ENCODE results near the gene ABCE1. TPM values are rescaled to one million over a fixed set of nuclear protein-coding genes. Genes with fewer than 3 reads are reported as not detected.

The ABCE1 gene
- 100 to 1,000 TPM; 148 to 172 TPM for total RNA-seq

DNA sequence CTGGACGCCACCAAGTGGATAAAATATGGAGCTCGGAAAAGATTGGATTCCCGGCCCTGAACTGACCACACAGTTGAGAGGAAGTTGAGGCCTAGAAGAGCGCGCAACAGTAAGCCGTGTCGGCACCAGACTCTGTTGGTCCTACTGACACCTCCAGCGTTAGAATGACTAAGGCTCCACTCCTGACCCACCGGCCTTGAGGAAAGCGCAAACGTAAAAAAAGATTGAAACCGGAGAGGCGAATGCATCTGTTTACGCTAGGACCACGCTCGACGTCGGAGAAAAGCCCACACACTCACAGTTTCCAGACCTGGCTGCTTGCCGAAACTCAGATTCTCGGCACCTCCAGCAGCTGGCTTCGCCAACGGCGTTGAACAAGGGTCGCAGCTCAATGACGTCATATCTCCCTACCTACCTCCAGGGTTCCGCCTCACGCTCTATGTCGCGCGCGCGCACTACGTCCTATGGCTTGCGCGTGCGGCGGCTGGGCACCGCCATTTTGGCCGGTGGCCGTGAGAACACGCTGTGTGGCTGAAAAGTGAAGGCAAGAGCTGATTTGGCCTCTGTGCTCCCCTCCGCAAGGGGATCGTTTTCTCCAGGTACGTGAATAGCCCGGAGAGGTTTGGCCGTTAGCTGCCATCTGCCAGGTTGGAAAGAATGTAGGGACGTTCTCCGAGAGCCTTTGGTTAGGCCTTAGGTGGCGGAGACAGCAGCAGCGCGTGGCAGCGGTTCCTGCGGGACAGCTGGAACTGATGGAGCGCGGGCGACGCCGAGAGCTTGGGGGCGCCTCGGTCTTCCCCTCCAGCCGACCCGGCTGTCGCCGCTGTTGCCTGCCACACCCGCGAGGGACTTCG lies at the start of gene ABCE1, which contains the start of gene ANAPC10:
TSS of gene ABCE1 (plus strand) at position 491 of the 854 bp plus-strand sequence. CDS start 6,102 bp downstream, outside the sequence.
TSS of gene ANAPC10 (minus strand) at position 376 of the 854 bp plus-strand sequence. CDS start 2,097 bp downstream, outside the sequence.
- DNase-seq (peak; percentile 98), ATAC-seq (peak; percentile 92)
- no peaks in the 10 kb centered on the region for H3K9me3 Mint-ChIP-seq (ENCODE audit: low read depth)
- no peaks in the 10 kb centered on the region for H3K27me3 Mint-ChIP-seq
- CTCF ChIA-PET, result interaction anchor here (0.7 to 2.1 kb wide), 7 partner anchors 14 to 1959 kb away, joined by 3 to 8 read pairs (median 4); no protein-coding TSS in a partner anchor
- peaks cover 43% of the 10 kb centered on the region for H3K36me3 Mint-ChIP-seq (ENCODE audit: low read depth)
- H3K27ac Mint-ChIP-seq, result peak within 1 kb of the TSS; percentile 99
- peaks cover 22% of the 10 kb centered on the region for H3K4me1 Mint-ChIP-seq
- POLR2A ChIA-PET, result interaction anchor here (0.6 to 1.2 kb wide), 6 partner anchors 28 to 1292 kb away, joined by 3 to 5 read pairs (median 4); no protein-coding TSS in a partner anchor
- peak within 1 kb of the TSS; percentile 97 for H3K4me3 Mint-ChIP-seq
- intact Hi-C loops (cut with DNase I, micrococcal nuclease), result loop anchor here (1.0 to 10.0 kb wide), 12 partner anchors 28 to 1913 kb away; partner anchors contain the start of genes OTUD4 (in 2 of the 2), USP38 (in 2 of the 2), MMAA (in 1 of the 2) and SLC10A7 (in 1 of the 2)

DNA sequence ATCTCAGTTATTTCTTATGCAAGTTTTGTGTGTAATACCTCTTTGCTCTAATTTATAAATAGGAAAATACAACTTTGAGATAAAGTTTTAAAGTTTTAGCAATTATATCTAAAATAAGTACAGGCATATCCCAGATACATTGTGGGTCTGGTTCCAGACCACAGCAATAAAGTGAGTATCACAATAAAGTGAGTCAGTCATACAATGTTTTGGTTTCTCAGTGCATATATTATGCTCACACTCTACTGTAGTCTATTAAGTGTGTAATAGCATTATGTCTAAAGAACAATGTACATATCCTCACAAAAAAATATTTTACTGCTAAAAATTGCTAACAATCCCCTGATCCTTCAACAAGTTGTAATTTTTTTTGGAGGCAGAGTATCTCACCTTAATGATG lies 49.3 kb upstream of the ABCE1 start:
- Mint-ChIP-seq H3K4me1 (peaks cover 14% of the 10 kb centered on the region), H3K27ac (no peak overlapping the region), H3K27me3 (no peaks in the 10 kb centered on the region), H3K4me3 (no peak overlapping the region), H3K36me3 (ENCODE audit: low read depth) (peaks cover 12% of the 10 kb centered on the region), H3K9me3 (ENCODE audit: low read depth) (no peaks in the 10 kb centered on the region)
- ChIA-PET CTCF (no interaction called here), POLR2A (no interaction called here)
- intact Hi-C loops (cut with DNase I, micrococcal nuclease), result no loop called here
- no peak for DNase-seq
- no peak for ATAC-seq

DNA sequence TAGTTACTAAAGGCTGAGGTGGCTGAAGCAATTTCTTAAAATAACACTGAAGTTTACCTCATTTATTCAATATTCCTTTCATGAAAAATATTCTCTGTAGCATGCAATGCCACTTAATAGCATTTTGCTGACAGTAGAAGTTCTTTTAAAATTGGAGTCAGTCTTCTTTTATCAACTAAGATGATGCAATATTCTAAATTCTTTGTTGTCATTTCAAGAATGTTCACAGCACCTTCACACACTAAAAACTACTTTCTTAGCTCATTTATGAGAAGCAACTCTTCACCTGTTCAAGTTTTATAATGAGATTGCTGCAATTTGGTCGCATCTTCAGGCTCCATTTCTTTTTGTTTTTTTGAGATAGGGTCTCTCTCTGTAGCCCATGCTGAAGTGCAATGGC lies 48.9 kb upstream of the ABCE1 start:
- Mint-ChIP-seq H3K9me3 (ENCODE audit: low read depth) (no peaks in the 10 kb centered on the region), H3K4me1 (peaks cover 14% of the 10 kb centered on the region), H3K4me3 (no peak overlapping the region), H3K27me3 (no peaks in the 10 kb centered on the region), H3K36me3 (ENCODE audit: low read depth) (peaks cover 12% of the 10 kb centered on the region), H3K27ac (peak overlapping the region; percentile 31)
- ATAC-seq, result no peak
- CTCF ChIA-PET, result no interaction called here
- DNase-seq, result no peak
- intact Hi-C loops (cut with DNase I, micrococcal nuclease), result no loop called here
- POLR2A ChIA-PET, result interaction anchor here (0.7 kb wide), 1 partner anchor 195 kb away, joined by 3 read pairs; no protein-coding TSS in a partner anchor

- intact Hi-C loops (cut with DNase I, micrococcal nuclease), result loop anchor here in 1 of 2 experiments (2.0 kb wide), 1 partner anchor 37 kb away; no protein-coding TSS in a partner anchor
- CTCF ChIA-PET, result interaction anchor here (0.6 kb wide), 1 partner anchor 445 kb away, joined by 3 read pairs; no protein-coding TSS in a partner anchor
- POLR2A ChIA-PET, result no interaction called here
Observed at GRCh38 chr4:145055533-145056257, 42.4 kb upstream of the ABCE1 start.

DNA sequence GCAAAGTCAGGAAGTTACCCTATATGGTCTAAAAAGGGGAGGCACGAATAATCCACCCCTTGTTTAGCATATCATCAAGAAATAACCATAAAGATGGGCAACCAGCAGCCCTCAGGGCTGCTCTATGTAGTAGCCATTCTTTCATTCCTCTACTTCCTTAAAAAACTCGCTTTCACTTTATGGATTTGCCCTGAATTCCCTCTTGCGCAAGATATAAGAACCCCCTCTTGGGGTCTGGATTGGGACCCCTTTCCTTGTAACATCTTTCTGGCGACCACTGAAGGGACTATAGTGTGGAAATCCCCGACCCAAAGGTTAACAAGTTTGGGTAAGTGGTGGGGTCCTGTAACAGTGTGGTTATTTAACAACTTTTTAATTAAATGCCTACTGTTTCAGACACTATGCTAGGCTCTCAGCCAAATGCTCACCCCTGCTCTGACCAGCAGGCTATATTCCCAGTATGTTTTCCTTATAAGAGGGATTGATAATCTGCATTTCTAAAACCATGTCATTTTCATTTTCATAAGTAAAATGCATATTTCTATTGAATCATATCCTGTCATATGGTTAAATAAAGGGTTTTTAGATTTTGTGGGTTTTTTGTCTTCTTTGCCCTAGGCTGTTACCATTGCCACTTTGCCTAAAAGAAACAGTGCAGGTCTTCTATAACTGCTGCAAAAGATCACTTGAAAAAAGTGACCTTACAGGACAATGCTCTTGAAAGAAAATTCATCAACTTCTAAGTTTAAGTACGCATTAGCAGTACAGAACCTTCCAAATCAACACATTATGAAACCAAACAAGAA lies 41.6 kb upstream of the ABCE1 start:
- Mint-ChIP-seq H3K27me3 (no peaks in the 10 kb centered on the region), H3K4me3 (no peak overlapping the region), H3K36me3 (ENCODE audit: low read depth) (peaks cover 8% of the 10 kb centered on the region), H3K9me3 (ENCODE audit: low read depth) (no peaks in the 10 kb centered on the region), H3K27ac (no peak overlapping the region), H3K4me1 (peaks cover 23% of the 10 kb centered on the region)
- peak; percentile 57 for ATAC-seq
- ChIA-PET POLR2A (no interaction called here), CTCF (interaction anchor here (0.8 kb wide), 1 partner anchor 9 kb away, joined by 3 read pairs; no protein-coding TSS in a partner anchor)
- intact Hi-C loops (cut with DNase I, micrococcal nuclease), result loop anchor here in 1 of 2 experiments (2.0 kb wide), 1 partner anchor 38 kb away; no protein-coding TSS in a partner anchor
- no peak for DNase-seq

More at GRCh38 chr4:145055533-145056257, 42.4 kb upstream of the ABCE1 start:
- no peak overlapping the region for H3K27ac Mint-ChIP-seq
- no peaks in the 10 kb centered on the region for H3K27me3 Mint-ChIP-seq
- no peaks in the 10 kb centered on the region for H3K9me3 Mint-ChIP-seq (ENCODE audit: low read depth)
- H3K36me3 Mint-ChIP-seq (ENCODE audit: low read depth), result peaks cover 12% of the 10 kb centered on the region
- ATAC-seq (peak; percentile 80), DNase-seq (no peak)
- H3K4me1 Mint-ChIP-seq, result peaks cover 23% of the 10 kb centered on the region
- H3K4me3 Mint-ChIP-seq, result no peak overlapping the region

- Mint-ChIP-seq H3K27me3 (no peaks in the 10 kb centered on the region), H3K4me1 (peaks cover 23% of the 10 kb centered on the region), H3K27ac (no peak overlapping the region), H3K4me3 (no peak overlapping the region), H3K9me3 (ENCODE audit: low read depth) (no peaks in the 10 kb centered on the region), H3K36me3 (ENCODE audit: low read depth) (peaks cover 9% of the 10 kb centered on the region)
- ChIA-PET CTCF (no interaction called here), POLR2A (no interaction called here)
- DNase-seq (no peak), ATAC-seq (no peak)
- intact Hi-C loops (cut with DNase I, micrococcal nuclease), result no loop called here
Observed at GRCh38 chr4:145058256-145058655, 39.9 kb upstream of the ABCE1 start.

DNA sequence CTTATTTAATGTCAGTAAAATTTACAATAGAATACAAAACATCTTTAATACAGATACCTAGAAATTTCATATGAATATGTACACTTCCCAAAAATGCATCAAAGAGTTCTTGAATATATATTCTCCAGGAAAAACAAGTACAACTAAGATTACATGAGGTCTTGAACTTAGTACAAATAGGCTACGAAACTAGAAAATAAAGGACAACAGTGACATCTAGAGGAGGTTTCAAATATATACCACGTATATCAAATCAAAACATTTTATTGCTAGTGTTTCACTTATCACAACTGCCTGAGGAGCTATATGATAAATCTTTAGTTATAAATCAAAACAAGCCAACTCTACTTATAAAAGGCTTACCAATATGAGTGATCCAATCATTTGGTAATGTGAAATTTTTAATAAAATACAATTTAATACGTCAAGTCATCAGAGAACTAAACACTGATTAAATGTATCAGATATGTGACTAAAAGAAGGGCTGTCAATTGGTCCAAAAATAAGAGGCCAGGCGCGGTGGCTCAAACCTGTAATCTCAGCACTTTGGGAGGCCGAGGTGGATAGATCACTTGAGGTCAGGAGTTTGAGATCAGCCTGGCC lies 36.7 kb upstream of the ABCE1 start:
- no peak for DNase-seq
- Mint-ChIP-seq H3K4me3 (no peak overlapping the region), H3K36me3 (ENCODE audit: low read depth) (peaks cover 6% of the 10 kb centered on the region), H3K4me1 (peaks cover 17% of the 10 kb centered on the region), H3K27me3 (no peaks in the 10 kb centered on the region), H3K9me3 (ENCODE audit: low read depth) (no peaks in the 10 kb centered on the region), H3K27ac (no peak overlapping the region)
- peak; percentile 70 for ATAC-seq
- CTCF ChIA-PET, result interaction anchor here (0.6 to 2.3 kb wide), 11 partner anchors 9 to 1458 kb away, joined by 3 to 12 read pairs (median 3); partner anchors contain the start of genes ABCE1 and ANAPC10
- POLR2A ChIA-PET, result interaction anchor here (0.5 kb wide), 1 partner anchor 95 kb away, joined by 5 read pairs; no protein-coding TSS in a partner anchor
- intact Hi-C loops (cut with DNase I, micrococcal nuclease), result loop anchor here (1.0 to 10.0 kb wide), 4 partner anchors 274 to 887 kb away; partner anchors contain the start of gene HHIP (in 1 of the 2)

GRCh38 chr4:145066063-145066501 lies 32.0 kb upstream of the ABCE1 start:
- Mint-ChIP-seq H3K27me3 (no peaks in the 10 kb centered on the region), H3K4me1 (peaks cover 18% of the 10 kb centered on the region), H3K4me3 (no peak overlapping the region), H3K27ac (peak overlapping the region; percentile 13), H3K9me3 (ENCODE audit: low read depth) (no peaks in the 10 kb centered on the region), H3K36me3 (ENCODE audit: low read depth) (peaks cover 8% of the 10 kb centered on the region)
- ATAC-seq (no peak), DNase-seq (no peak)
- intact Hi-C loops (cut with DNase I, micrococcal nuclease), result loop anchor here in 1 of 2 experiments (10.0 kb wide), 1 partner anchor 421 kb away; the partner anchor contains the start of gene HHIP
- CTCF ChIA-PET, result no interaction called here
- POLR2A ChIA-PET, result no interaction called here

DNA sequence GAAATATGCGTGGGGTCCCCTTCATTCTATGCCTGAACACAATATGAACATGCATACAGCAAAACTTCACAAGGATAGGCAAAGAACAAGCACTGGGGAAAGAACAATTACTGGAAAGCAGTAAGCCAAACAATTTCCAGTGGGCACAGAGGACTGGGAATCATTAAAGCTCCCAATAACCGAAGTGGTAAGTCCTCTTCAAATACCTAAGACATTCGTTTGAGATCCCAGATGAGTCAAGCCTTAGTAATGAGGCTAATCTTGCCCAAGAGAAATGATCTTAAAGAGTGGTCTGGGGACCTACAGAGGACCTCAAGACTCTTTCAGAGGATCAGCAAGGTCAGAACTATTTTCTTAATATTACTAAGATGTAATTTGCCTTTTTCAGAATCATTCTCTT lies 28.8 kb upstream of the ABCE1 start:
- no peak overlapping the region for H3K4me3 Mint-ChIP-seq
- no peaks in the 10 kb centered on the region for H3K27me3 Mint-ChIP-seq
- no peak for ATAC-seq
- CTCF ChIA-PET, result interaction anchor here (0.8 kb wide), 1 partner anchor 8 kb away, joined by 5 read pairs; no protein-coding TSS in a partner anchor
- intact Hi-C loops (cut with DNase I, micrococcal nuclease), result loop anchor here in 1 of 2 experiments (10.0 kb wide), 1 partner anchor 425 kb away; the partner anchor contains the start of gene HHIP
- no peaks in the 10 kb centered on the region for H3K9me3 Mint-ChIP-seq (ENCODE audit: low read depth)
- POLR2A ChIA-PET, result no interaction called here
- H3K27ac Mint-ChIP-seq, result no peak overlapping the region
- peaks cover 5% of the 10 kb centered on the region for H3K36me3 Mint-ChIP-seq (ENCODE audit: low read depth)
- no peak for DNase-seq
- H3K4me1 Mint-ChIP-seq, result peaks cover 25% of the 10 kb centered on the region

DNA sequence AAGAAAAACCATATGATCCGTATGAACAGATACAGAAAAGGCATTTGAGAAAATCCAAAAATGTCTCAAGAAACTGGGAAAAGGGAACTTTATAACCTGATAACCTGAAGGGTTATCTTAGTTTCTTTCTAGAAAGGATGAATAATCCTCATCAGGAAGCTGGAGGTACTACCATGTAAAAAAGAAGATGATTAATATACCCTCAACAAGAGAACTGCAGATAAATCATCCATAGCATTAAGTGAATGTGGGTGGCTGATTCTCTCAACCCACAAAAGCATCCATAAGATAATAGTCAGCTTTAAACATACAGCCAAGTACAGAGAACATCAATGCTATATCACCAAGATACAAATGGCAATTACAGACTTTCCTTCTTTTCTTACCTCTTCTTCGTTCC lies 26.6 kb upstream of the ABCE1 start:
- Mint-ChIP-seq H3K27ac (no peak overlapping the region), H3K27me3 (no peaks in the 10 kb centered on the region), H3K4me3 (no peak overlapping the region), H3K4me1 (peaks cover 30% of the 10 kb centered on the region), H3K9me3 (ENCODE audit: low read depth) (no peaks in the 10 kb centered on the region), H3K36me3 (ENCODE audit: low read depth) (peaks cover 13% of the 10 kb centered on the region)
- intact Hi-C loops (cut with DNase I, micrococcal nuclease), result no loop called here
- ChIA-PET CTCF (interaction anchor here (0.8 to 2.2 kb wide), 2 partner anchors 10 to 893 kb away, joined by 3 to 12 read pairs; no protein-coding TSS in a partner anchor), POLR2A (no interaction called here)
- DNase-seq, result no peak
- ATAC-seq, result peak; percentile 70

Data from activated CD4-positive, alpha-beta T cell treated with anti-CD3 and anti-CD28 coated beads for 36 hours (primary cell).